ENCODE data around the gene SYT15. TPM values are rescaled to one million over a fixed set of nuclear protein-coding genes. Genes with fewer than 3 reads are reported as not detected.

The SYT15 gene
- total RNA-seq, 1 experiment from 2014 or later, result 1.6 TPM

DNA sequence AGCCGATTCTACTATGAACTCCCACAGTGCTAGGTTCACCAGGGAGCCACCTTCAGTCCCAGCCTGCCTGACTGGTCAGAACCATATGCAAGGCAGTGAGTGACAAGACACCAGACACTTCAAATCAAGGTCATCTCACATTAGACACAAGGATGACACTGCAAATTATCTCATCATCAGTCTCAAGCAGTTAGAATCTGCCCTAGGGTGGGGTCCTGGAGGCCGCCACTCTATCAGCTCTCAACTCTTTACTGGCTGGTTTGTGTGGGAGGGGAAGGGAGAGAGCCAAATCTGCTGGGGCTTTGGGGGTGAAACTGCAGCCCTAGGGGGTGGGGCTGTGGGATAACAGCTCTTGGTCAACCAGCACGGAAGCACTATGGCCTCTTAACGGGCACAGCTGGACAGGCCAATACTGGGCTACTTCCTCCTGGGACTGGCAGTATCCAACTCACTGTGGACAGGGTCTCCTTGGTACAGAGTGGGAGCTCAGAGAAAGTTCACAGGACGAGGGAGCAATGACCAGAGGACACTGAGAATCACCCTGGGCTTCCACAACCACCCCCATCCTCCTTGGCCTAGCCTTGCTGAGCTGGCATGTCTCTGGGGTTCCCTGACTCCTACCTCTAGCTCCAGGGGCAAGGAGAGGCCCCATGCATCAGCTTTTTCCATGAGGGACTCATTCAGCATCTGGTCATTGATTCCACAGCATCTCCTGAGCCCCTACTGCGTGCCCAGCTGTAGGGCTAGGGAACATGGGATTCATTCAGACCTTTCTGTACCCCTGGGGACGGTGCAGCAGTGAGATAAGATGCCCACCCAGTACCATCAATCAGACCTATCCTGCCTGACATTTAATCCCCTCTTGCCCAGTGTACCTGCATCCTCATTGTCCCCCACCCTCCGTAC lies 27.9 kb upstream of the SYT15 start:
- ATAC-seq, result no peak
- Histone ChIP-seq H2AFZ (ENCODE audit: low read depth, low read length, poor library complexity, severe bottlenecking) (no peak overlapping the region), H3K79me2 (ENCODE audit: insufficient read depth, low read length) (no peaks in the 10 kb centered on the region), H3K4me1 (ENCODE audit: control insufficient read depth in 1 of 2, insufficient read depth in 2 of 2, low read length in 2 of 2) (peaks cover 0 to 7% of the 10 kb centered on the region in 2 experiments; a peak in 1 of 4 replicates), H3K4me2 (ENCODE audit: low read length) (no peak overlapping the region), H3K36me3 (ENCODE audit: control insufficient read depth in 1 of 2, insufficient read depth in 2 of 2, low read length in 2 of 2) (no peaks in the 10 kb centered on the region), H4K20me1 (ENCODE audit: insufficient read depth) (no peaks in the 10 kb centered on the region), H3K9ac (ENCODE audit: low read length) (no peak overlapping the region), H3K9me2 (ENCODE audit: insufficient read depth) (no peaks in the 10 kb centered on the region), H3K4me3 (replicated peaks in 1 of 2; ENCODE audit: low read depth in 1 of 2, low read length in 2 of 2) (no peak overlapping the region), H3K9me3 (ENCODE audit: control insufficient read depth in 1 of 2, insufficient read depth in 1 of 2, low read depth in 1 of 2, low read length in 2 of 2) (no peaks in the 10 kb centered on the region), H3K27ac (ENCODE audit: low read depth, low read length) (no peak overlapping the region), H3K27me3 (ENCODE audit: insufficient read depth, low read length) (no peaks in the 10 kb centered on the region)
- no TSS peak for BruUV-seq (replicated peaks)
- intact Hi-C loops (cut with micrococcal nuclease), result no loop called here
- POLR2A ChIA-PET, result no interaction called here
- CTCF ChIA-PET, result no interaction called here
- RAD21 ChIA-PET (ENCODE audit: low non-redundant PET in 1 of 2, low total read pairs in 2 of 2, uncharacterized antibody in 2 of 2, unreplicated experiment in 2 of 2), result no interaction called here
- no peak for DNase-seq (ENCODE audit: low read depth, low spot score)
- TF ChIP-seq RAD21 (IDR thresholded peaks at IDR 0.05; ENCODE audit: low read depth) (no peak), ZFX (IDR thresholded peaks at IDR 0.05) (no peak), YY1 (IDR thresholded peaks at IDR 0.05; ENCODE audit: extremely low read depth, insufficient replicate concordance, low read depth, low read length) (no peak), CBX3 (IDR thresholded peaks at IDR 0.05; ENCODE audit: low read depth) (no peak), EZH2 (IDR thresholded peaks at IDR 0.05) (no peak), TCF7L2 (IDR thresholded peaks at IDR 0.05; ENCODE audit: borderline replicate concordance, extremely low read depth, insufficient read depth, insufficient read length) (no peak), SIN3A (IDR thresholded peaks at IDR 0.05; ENCODE audit: low read depth) (no peak), EZH2phosphoT487 (IDR thresholded peaks at IDR 0.05; ENCODE audit: borderline replicate concordance) (no peak), FOSL1 (IDR thresholded peaks at IDR 0.05; ENCODE audit: low read depth) (no peak), JUND (IDR thresholded peaks at IDR 0.05) (no peak), POLR2AphosphoS5 (IDR thresholded peaks at IDR 0.05; ENCODE audit: low read depth, low read length) (no peak), EGR1 (IDR thresholded peaks at IDR 0.05; ENCODE audit: low read depth) (no peak), ELF1 (IDR thresholded peaks at IDR 0.05; ENCODE audit: borderline replicate concordance, low read depth) (no peak), POLR2A (IDR thresholded peaks at IDR 0.05; ENCODE audit: borderline replicate concordance, extremely low read depth, insufficient read depth, insufficient read length) (no peak), CEBPB (IDR thresholded peaks at IDR 0.05; ENCODE audit: low read depth) (no peak)
- TF ChIP-seq, protein P1, sequence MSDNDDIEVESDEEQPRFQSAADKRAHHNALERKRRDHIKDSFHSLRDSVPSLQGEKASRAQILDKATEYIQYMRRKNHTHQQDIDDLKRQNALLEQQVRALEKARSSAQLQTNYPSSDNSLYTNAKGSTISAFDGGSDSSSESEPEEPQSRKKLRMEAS (IDR thresholded peaks at IDR 0.05), result no peak
- TF ChIP-seq, protein P2, sequence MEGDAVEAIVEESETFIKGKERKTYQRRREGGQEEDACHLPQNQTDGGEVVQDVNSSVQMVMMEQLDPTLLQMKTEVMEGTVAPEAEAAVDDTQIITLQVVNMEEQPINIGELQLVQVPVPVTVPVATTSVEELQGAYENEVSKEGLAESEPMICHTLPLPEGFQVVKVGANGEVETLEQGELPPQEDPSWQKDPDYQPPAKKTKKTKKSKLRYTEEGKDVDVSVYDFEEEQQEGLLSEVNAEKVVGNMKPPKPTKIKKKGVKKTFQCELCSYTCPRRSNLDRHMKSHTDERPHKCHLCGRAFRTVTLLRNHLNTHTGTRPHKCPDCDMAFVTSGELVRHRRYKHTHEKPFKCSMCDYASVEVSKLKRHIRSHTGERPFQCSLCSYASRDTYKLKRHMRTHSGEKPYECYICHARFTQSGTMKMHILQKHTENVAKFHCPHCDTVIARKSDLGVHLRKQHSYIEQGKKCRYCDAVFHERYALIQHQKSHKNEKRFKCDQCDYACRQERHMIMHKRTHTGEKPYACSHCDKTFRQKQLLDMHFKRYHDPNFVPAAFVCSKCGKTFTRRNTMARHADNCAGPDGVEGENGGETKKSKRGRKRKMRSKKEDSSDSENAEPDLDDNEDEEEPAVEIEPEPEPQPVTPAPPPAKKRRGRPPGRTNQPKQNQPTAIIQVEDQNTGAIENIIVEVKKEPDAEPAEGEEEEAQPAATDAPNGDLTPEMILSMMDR (IDR thresholded peaks at IDR 0.05 in 2 of 3, conservative IDR thresholded peaks at IDR 0.05 in 1 of 3; ENCODE audit: borderline replicate concordance in 1 of 3, insufficient read depth in 1 of 3, low read depth in 2 of 3, low read length in 2 of 3), result no peak
- TF ChIP-seq, protein P3, sequence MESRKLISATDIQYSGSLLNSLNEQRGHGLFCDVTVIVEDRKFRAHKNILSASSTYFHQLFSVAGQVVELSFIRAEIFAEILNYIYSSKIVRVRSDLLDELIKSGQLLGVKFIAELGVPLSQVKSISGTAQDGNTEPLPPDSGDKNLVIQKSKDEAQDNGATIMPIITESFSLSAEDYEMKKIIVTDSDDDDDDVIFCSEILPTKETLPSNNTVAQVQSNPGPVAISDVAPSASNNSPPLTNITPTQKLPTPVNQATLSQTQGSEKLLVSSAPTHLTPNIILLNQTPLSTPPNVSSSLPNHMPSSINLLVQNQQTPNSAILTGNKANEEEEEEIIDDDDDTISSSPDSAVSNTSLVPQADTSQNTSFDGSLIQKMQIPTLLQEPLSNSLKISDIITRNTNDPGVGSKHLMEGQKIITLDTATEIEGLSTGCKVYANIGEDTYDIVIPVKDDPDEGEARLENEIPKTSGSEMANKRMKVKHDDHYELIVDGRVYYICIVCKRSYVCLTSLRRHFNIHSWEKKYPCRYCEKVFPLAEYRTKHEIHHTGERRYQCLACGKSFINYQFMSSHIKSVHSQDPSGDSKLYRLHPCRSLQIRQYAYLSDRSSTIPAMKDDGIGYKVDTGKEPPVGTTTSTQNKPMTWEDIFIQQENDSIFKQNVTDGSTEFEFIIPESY (IDR thresholded peaks at IDR 0.05; ENCODE audit: extremely low read depth, insufficient replicate concordance, low read length), result no peak
- TF ChIP-seq, protein P4, sequence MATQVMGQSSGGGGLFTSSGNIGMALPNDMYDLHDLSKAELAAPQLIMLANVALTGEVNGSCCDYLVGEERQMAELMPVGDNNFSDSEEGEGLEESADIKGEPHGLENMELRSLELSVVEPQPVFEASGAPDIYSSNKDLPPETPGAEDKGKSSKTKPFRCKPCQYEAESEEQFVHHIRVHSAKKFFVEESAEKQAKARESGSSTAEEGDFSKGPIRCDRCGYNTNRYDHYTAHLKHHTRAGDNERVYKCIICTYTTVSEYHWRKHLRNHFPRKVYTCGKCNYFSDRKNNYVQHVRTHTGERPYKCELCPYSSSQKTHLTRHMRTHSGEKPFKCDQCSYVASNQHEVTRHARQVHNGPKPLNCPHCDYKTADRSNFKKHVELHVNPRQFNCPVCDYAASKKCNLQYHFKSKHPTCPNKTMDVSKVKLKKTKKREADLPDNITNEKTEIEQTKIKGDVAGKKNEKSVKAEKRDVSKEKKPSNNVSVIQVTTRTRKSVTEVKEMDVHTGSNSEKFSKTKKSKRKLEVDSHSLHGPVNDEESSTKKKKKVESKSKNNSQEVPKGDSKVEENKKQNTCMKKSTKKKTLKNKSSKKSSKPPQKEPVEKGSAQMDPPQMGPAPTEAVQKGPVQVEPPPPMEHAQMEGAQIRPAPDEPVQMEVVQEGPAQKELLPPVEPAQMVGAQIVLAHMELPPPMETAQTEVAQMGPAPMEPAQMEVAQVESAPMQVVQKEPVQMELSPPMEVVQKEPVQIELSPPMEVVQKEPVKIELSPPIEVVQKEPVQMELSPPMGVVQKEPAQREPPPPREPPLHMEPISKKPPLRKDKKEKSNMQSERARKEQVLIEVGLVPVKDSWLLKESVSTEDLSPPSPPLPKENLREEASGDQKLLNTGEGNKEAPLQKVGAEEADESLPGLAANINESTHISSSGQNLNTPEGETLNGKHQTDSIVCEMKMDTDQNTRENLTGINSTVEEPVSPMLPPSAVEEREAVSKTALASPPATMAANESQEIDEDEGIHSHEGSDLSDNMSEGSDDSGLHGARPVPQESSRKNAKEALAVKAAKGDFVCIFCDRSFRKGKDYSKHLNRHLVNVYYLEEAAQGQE (IDR thresholded peaks at IDR 0.05; ENCODE audit: low read depth), result no peak

Data from HCT116 (cell line).